Stimulated activated CD4-positive, alpha-beta T cell treated with anti-CD3 and anti-CD28 coated beads, Interleukin-4, amount 100 ng/mL, for 1 hour (primary cell): ENCODE measurements around the gene CIB4.
"Not testable (repeated sequence)": the region's sequence is repeated elsewhere in the genome, so short reads cannot be mapped to it uniquely, and the experiment has no call there.

Experiments
- DNase-seq: peaks from one replicate; pipeline ENCODE4 v3.0.0-alpha.2; 2020

CIB4 gene

DNA sequence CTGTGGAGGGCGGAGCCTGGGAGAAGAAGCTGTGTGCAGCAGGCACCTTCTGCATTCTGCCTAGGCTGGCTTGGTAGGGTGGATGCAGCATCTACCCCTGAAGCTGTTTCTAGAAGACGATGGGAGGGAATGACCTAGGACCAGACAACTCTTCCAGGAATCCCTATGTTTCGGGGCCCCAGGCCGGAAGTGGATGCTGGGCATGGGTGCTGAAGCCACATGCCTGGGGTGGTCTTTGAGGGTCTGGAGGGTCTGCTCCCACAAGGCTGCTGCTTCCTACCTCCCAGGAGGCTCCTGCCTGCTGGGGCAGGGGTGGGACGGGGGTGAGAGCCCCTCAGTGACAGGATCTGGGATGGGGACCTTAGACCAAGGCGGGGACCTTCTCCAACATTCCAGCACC is 61.0 kb downstream of the CIB4 start:
- no peak for DNase-seq

DNA sequence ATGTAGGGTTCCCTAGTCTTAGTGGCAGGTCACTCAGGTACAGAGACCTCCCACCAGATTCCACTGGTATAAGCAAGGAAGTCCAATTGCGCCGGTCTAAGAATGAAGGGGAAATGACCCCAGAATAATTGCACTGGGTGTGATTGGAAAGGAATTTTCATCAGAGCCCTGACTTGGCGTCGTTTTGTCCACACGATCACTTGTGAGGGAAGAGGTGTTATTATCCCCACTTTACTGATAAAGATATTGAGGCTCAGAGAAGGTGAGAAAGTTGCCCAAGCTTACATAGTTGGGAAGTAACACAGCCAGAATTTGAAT is 61.5 kb downstream of the CIB4 start:
- DNase-seq, result no peak

DNA sequence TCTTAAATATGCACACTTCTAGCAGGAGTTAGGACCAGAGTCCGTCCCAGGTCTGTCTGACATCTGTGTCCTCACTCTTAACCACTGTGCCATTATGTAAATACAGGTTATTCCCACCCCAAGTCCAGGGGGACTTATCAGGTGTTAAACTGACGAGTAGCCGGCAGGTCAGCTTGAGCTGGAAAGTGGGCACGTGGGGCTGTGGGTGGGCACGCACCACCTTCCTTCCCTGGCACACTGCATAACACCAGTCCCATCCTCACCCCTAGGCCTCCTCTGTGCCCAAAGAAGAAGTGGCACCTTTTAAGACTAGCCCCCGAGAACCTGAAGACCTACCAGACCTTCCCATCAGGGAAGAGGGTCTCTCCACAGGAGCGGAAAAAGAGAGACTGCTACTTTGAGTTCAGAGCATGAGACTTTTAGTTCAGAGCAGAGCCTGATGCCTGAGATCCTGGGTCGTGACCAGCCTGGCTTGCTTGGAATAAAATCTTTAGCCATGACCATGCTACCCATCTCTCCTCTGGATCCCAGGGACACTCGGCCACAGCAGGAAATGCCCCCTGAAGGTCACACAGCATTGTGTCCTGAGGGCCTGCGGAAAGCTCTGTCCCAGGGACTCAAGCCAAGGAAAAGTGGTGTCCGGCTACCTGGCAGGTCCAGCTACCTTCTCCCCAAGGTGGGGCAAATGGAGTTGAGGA is 62.0 kb downstream of the CIB4 start:
- DNase-seq, result no peak

DNA sequence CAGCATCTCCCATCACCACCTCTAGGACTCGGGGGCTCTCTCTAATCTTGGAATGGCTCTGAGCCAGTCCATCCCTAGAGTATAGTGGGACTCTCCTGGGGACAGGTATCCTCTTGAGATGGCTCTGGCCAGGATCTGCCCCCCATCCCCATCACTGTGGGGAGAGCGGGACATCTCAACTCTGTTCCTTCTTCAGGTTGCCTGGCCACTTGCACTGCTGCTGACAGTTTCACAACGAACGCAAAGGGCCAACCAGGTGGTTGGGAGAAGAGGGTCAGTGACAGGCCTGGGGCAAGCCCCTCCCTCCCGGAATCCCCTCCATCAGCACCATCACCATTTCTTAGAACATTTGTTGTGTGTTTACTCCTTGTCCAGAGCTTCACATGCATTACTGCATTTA is 62.6 kb downstream of the CIB4 start:
- DNase-seq, result no peak

DNA sequence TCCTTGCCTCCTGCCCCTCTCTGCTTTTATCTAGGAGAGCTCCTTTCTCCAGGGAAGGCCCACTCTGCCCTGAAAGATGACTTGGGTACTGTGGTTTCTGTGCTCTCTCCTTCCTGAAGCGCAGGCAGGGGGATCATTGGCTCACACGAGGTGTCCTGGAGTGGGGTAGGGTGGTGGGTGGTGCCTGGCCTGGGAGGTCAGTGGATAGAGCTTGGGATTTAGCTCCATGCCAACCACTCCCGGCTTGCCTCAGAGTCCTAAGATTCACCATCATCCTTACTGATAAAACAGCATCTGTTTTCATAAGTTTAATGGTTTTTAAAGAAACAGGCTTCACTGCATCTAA is 63.1 kb downstream of the CIB4 start:
- no peak for DNase-seq

DNA sequence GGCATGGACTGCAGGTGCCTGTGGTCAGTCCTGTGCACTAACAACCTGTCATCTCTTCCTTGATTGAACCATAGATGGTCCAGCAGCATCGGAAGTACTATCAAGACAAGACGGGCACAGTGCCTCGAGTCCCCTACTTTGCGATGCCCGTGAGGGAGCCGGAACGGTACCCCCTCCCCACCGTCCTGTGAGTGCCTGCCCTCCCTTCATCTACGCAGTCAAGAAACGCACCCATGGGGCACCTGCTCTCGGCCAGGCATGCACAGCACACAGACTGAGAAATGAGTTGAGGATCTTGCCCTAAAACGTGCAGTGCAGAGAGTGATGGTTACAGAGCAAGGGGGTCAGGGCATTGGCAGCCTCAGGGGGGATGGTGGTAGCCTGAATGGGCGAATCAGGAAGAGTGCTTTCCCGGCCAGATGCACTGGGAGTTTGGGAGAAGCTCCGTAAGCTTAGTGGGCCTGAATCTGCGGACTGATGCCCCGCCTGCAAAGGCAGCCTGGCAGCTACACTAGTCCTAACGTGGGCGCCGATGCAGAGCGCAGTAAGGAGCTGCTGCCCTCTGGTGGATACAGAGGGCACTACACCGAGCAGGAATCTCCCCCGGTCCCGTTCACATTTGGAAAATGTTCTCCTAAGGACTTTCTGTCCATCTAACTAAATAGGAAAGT is 63.6 kb downstream of the CIB4 start:
- peak; percentile 70 for DNase-seq

DNA sequence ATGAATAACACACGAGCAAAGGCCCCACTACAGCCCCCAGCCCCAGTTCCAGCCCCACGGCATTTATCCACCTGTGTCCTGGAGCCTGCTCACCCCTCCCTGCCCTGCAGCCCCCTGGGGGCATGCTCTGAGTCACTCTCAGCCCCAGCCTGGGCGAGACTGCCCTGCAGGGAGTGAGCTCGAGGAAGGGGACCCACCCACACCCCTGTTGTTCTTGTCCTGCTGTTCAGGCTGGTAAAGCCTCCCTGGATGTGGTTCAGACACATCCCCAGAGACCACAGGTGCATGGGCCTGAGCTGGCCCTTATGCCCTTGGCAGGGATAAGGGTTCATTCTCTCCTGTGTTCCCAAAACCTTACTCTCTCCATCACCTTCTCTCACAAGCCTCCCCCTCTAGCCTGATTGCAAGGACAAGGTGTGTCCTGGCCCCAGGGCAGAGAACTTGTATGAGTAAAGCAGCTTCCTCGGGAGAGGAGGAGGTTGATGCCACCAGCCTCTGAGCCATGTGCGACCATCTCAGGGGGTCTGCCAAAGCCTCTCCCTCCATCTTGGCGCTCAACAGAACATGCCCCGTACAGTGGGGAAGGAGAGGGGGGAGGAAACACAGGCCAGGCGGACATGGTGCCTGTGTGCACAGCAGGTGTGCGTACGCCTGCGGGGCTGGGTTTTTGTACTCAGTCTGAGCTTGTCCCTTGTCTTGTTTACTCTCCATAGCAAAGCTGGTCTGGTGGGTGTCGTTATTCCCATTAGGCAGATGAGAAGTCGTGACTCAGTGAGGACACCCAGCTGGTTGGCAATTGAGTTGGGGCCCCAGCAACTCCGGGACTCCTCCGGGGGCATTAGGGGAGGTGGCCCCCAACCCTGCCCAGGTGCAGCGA is 64.4 kb downstream of the CIB4 start:
- DNase-seq, result no peak

DNA sequence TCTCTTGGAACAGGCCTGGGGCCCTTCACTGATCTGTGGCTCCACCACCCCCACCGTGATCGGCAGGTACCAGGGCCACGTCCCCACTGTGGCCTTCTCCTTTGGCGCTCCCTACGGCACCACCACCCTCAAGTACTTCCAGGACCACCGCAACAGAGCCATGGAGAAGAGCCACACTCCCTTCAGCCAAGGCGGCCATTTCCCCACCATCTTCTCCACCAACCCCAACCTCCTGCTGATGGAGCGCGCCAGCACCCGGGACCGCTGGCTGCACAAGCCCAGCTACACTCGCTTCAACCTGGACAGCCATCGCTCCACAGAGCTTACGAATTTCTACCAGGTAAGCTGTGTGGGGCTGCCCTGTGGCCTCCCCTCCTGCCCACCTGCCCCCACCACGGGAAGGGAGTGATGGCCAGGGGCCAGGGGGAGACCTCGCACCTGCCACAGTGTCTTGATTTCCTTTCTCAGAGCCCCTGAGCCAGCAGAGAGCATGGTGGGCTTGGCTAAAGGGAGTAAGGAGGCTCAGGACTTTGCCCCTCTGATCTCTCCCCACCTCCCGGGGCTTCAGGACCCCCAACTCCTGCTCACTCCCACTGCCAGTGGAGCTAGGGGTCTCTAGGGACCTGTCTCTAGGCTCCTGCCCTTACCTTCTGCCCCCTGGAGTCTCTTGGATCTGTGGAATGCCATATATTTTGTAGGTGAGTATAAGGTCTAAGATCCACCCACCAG is 65.2 kb downstream of the CIB4 start:
- no peak for DNase-seq

DNA sequence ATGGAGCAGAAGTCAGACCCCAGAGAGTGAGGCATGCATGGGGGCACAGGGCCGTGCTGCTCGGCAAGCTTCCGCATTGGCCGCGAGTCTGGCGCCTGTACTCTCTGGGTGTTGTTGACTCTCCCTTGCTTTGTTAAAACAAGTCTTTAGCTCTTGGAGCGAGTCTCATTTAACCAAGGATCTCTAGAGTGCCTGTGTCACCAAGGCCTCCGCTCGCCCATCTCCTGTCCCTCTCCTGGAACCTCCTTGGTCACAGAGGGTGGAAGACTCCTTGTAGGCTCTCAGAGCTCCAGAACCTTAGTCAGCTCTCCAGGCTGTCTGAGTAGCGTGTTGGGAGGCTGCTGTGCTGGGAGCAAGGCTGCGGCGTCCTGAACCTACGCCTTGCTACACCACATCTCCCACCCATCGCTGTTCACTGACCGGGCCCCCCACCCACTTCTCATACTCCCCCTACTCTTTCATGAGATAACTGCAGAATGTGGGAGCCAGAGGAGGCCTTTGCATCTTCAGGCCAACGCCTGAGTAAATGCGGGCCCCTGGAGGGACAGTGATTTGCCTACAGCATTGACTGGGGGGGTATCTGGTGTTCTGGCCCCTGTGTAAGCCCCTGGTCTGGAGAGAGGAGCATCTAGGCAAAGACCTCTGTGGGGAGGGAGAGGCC is 66.1 kb downstream of the CIB4 start:
- no peak for DNase-seq

DNA sequence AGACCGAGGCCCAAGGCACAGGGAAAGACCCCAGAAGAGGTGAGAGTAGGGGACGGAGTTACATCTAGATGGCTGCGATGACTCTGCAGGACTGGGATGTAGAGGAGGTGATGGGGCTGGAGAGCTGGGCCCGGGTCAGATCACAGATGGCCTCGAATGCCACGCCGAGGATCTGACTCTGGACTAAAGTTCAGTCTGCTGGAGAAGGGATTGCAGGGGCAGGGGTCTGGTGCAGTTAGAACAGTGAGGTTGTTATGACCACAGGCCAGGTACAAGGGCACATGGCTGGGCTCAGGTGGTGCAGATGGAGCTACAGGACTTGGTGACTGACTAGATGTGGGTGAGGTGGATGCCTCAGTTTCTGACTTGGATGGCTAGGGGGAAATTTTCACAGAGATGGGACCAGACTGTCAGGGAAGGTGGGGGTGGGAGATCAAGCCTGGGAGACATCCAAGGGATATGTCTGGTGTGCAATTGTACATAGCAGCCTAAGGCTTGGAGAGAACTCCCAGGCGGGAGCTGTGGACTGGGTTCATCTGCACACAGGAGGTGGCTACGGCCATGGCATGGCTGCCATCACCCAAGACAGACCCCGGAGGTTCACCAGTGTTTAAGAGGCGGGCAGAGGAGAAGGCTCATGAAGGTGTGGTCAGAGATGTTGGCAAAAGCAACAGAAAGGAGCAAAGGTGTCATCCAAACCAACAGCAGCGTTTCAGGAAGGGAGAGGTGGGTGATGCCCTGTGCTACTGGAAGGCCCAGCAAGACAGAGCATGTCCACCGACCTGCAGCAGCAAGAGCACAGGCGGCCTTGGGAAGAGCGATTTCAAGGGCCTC is 66.9 kb downstream of the CIB4 start:
- no peak for DNase-seq

DNA sequence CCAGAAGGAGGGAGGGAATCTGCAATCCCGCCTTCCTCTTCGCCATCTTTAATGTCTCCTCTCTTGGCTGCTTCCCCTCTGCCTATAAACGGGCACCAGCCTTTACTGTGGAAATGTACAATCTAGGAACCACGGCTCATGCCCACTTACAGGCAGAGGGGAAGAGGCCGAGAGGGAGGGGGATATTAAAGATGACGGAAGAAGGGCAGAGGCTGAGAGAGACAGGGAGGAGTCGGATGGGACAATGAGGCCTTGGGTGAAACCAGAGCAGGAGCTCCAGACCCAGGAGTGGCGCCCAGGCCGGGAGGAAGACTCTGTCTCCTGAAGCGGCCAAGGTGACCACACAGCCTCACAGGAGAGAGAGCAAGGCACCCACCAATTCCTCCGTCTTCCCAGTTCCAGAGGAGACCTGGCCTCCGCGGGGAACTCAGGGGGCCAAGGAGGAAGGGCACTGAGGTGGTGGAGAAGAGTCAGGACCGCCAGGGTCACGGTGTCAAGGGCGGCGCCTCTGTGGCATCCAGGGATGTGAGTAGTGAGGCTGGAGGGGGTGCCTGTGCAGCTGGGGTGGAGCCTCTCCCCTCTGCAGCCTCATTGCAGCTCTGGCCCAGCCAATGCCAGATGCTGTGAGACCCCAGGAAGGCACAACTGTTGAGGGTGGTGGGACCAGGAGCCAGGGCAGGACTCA is 67.8 kb downstream of the CIB4 start:
- DNase-seq, result no peak

DNA sequence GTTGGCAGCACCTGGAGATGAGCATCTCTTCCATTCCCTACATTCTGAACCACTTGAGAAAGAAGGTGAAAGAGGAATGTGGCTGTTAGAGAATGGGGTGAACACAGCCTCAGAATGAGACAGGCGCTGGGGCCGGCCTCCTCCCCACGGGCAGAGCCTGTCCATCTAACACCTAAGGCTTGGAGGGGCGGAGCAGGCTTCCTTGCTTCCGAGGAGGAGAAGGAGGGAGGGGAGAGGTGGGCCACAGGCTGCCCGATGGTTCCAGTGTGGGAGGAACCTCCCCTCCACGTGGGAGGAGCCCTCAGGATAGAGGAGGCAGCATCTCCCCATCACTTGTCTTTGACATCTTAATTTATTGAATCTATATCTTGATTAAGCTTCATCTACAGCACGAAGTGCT is 68.6 kb downstream of the CIB4 start:
- no peak for DNase-seq

DNA sequence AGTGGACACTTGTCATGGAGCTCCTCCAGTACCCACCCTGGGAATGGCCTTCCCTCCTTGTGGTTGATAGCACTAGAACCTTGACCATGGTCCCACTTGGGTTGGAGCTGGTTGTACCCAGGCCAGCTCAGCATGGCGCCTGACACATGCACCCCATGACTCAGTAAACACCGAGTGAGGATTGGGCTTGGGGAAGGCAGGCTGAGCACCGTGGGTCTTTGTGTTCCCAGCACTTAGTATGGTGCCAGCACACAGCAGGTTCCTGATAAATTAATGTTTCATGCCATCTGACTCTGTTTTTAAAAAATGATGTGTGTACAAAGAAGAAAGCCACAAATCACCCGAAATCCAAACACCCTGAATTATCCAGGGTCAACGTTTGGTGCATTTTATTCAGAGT is 69.8 kb downstream of the CIB4 start:
- no peak for DNase-seq

DNA sequence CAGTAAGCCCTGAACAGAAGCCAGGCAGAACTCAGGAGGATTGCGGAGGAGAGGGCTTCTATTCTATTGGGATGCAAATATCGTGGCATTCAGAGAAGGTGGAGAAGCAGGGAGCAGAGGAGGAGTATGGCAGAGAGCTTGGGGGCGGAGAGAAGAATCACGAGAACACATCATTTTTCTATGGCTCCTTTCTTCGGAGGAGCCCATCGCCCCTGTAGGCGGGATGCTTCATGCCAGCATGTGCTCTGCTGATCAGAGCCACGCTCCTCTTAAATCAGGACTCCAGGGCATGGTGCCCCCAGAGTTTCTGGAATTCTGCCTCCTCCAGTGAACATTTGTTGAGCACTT is 71.1 kb downstream of the CIB4 start:
- DNase-seq, result no peak

DNA sequence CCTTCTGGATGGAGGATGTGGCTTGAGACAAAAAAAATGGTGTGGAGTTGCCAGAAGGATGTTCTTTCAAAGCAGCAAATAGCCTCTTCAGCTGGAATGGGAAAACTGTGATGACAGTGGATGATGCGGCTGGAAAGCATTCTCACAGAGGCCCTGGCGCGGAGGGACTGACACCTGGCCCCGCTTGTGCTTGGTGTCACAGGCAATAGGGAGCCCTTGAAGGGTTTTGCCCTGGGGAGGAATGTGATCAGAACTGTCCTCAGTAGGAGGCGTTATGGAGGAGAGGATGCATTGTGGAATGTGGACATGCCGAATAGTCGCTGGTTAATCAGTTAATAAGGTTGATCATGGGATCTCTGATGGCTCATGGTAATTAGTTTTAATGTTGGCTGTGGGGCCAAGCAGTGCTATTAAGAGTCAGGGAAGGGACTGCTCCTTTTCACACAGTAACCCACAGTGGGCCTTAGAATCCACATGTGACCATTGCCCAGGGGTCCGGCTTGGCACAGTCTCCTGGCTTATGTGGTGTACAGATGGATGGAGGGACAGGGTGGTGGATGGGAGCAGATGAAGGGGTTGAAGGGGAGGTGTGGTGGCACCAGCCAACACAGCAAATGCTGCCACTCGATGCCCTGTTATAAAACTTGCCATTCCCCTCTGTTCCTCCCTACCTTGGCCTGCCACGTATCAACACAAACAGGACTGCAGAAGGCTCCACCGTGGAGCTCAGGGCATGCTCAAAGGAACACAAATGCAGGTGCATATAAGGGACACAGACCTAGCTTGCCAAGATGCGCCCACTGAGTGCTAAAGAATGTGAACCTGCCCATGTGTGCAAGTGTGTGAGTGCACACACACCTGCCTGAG is 71.7 kb downstream of the CIB4 start:
- no peak for DNase-seq

DNA sequence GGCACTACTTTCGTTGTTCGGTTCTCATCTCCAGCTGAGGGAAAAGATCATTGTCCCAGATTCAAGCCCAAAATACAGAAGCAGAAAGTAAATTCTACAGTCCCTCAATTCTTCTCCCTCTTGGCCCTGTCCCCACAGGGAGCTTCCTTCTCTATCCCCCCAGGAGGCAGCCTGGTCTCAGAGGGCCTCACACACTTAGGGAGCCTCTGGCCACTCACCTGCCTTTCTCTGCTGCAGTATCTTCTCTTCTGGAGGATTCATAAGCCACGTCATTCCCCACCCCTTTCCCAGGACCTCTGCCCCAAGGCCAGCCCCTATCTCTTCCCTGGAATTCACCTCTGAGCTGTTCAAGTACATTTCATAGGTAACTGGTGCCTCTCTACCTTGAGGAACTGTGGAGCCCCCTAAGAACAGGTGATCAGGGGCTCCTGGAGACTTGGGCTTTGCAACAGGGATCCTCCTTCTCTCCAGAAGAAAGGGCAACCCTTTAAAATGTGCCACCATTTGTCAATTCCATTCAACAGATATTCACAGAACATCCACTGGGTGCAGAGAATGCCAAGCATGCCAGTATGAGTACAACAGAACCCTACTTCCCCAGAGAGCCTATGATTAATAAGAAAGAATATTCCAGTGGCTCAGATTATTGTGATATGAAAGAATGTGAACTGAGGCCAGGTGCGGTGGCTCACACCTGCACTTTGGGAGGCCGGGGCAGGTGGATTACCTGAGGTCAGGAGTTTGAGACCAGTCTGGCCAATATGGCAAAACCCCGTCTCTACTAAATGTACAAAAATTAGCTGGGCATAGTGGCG is 72.9 kb downstream of the CIB4 start:
- no peak for DNase-seq

DNA sequence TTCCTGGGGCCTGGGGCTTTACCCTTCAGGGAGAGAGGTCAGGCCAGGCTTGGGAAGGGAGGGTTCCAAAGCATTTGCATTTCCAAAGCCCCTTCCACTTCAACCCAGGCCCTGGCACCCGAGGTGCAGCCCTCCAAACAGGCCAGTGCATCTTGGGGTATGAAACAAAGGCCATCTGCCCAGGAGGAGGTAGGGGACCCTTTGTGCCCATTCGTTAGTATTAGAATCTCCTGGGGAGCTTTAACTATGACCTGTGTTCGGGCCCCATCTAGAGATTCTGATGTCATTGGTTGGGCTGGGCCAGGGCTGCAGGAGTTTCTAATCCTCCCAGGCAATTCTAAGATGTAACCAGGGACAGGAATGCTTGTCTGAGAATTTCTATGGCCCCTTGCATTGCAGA is 73.6 kb downstream of the CIB4 start:
- DNase-seq, result no peak

DNA sequence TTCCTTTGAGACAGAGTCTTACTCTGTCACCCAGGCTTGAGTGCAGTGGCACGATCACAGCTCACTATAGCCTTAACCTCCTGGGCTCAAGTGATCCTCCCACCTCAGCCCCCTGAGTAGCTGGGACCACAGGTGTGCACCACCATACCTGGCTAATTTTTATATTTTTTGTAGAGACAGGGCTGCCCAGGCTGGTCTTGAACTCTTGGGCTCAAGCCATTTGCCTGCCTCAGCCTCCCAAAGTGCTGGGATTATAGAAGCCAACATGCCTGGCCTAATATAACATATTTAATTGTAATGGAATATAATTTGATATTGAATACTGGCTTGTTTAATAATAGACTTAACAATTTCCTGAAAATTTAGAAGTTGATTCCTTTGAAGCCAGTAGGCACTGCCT is 74.4 kb downstream of the CIB4 start:
- DNase-seq, result not testable (repeated sequence)

DNA sequence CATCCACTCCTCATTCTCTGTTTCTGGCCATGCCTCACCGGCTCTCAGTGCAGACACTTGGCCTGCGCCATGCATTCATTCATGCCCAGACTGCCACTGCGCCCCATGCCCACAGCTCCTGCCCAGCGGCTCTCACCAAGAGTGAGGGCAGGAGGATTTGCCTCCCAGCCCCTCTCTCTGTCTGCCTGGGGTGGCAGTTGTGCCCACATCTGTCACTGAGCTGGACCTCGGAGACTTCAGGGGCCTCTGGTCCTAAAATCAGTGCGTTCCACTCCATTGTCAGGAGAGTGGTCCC is 75.1 kb downstream of the CIB4 start:
- no peak for DNase-seq

DNA sequence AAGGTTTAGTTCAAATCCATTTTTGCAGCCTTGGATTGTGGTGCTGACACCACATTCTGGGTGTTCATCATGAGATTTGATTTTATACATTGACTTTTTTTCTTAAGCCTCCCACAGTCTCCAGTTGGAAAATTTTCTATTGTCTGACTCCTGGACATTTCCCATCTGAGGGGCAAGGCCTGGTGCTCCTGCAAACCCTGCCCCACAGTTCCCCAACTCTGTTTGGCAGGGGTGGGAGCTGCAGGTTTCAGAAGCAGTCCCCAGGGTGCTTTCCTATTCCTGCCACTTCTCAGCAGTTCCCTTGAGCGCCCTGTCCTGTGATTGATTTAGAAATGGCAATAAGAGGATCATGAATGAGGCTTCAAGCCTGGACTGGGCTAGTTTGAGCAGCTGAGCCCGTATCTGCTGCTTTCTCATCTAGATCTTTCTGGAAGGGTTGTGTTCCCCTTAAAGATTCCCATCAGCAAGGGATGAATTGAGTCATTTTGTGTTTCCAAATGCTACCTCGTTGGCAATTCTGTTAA is 77.0 kb downstream of the CIB4 start:
- DNase-seq, result no peak
